ENCODE data around the gene MED26.

The MED26 gene

DNA sequence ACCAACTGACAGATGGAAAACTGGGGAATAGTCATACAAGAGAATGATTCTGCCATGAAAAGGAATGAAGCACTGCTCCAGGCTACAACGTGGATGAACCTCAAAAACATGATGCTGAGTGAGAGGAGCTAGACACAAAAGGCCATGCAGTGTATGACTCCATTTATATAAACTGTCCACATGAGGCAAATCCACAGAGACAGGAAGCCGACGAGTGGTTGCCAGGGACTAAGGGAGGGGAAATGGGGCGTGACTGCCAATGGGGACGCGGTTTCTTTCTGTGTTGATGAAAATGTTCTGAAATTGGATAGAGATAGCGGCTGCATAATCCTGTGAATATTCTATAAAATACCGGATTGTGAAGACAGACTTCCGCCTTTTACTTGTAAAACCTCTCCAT, 21.7 kb upstream of the MED26 start:
- peak in 1 of 2 donors; percentile 18 for DNase-seq

DNA sequence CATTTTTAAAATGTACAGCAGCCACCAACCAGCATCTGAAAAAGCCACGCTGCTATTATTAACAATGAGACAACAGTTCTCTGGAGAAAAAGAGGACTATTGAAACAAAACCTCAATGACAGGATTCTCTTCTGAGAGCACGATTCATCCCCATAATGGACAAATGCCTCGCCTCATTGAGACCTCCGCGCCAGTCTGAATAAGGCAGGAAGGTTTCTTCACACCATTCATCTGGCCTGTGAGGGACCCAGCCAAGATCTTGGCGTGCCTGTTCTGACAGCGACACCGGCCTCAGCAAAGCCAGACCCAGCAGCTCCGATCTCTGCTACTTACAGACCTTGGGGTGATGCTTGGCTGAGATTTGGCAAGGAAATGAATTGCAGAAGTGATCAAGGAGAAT, 17.1 kb upstream of the MED26 start:
- no peak for DNase-seq

DNA sequence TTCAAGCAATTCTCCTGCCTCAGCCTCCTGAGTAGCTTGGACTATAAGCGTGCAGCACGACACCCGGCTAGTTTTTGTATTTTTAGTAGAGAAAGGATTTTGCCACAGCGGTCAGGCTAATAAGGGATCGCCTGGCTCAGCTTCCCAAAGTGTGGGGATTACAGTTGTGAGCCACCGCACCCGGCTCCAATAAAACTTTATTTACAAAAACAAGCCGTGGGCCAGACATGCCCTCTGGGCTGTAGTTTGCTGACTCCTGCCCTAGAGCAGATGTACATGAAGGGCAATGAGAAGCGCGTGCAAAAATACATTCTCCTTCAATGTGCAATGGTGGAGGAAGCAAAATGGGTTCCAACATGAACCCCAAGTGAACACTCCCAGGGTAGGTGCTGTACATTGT, 13.7 kb upstream of the MED26 start:
- no peak for DNase-seq

DNA sequence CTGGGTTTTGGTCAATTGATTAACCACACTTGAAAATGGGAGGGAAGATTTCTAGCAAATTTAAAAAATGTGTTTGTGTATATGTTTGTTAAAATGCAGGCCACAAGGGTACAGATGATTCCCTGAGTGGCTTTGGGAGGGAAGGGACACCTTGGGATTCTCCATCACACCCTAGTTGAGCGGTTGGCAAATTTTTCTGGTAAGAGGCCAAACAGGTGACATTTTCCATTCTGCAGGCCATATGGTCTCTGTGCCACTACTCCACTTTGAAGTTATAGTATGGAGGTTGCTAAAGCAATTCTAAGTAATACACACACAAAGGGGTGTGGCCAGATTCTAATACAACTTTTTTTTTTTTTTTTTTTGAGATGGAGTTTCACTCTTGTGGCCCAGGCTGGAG, 12.9 kb upstream of the MED26 start:
- DNase-seq: no peak

DNA sequence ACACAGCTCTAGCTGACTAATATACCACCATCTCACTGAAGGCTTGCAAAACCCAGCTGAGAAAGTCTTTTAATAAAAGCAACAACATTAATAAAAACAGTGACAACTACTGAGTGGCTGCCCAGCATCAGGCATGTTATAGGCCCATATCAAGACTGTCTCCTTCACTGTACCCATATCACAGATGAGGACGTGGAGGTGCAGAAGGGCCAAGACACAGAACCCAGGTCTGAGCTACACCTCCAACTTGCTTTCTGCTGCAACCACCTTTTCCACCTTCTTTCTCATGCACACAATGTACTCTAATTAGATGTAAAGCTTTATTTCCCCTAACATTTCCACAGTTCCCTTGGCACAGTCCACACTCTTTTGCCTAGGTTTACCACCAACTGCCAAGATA, 10.7 kb upstream of the MED26 start:
- no peak for DNase-seq

DNA sequence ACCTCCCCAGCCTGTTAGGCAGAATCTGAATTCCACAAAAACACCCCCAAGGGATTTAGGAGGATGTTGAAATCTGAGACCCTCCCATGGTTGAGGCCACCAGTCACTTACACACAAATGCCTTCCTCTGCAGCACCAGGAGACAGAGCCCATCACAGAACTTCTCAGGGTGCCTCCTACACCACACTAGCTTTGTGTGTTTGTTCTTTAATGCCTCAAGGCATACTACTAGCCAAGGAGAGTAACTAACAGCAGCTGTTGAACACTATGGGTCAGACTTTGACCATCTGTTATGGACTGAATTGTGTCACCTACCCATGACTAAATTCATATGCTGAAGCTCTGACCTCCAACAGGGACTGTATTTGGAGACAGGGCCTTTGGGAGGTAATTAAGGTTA, 9.5 kb upstream of the MED26 start:
- DNase-seq: no peak

DNA sequence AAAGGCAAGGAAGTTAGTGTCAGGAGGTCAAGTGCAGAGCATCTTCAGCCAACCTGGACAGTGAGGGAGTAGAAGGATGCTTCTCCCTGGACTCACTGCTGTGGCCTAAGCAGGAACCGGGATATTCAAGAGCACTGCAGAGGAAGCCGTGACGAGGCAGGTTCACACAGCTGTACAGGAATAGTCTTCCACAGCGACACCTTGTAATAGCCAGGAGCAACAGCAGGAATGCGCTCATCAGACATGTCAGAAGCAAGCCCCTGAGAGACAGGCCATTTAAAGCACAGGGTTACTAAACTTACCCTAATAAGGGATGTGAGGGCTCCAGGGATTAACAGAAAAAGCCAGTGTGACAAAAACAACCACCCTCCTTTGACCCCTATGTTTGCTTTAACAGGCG, 3.5 kb upstream of the MED26 start:
- no peak for DNase-seq

DNA sequence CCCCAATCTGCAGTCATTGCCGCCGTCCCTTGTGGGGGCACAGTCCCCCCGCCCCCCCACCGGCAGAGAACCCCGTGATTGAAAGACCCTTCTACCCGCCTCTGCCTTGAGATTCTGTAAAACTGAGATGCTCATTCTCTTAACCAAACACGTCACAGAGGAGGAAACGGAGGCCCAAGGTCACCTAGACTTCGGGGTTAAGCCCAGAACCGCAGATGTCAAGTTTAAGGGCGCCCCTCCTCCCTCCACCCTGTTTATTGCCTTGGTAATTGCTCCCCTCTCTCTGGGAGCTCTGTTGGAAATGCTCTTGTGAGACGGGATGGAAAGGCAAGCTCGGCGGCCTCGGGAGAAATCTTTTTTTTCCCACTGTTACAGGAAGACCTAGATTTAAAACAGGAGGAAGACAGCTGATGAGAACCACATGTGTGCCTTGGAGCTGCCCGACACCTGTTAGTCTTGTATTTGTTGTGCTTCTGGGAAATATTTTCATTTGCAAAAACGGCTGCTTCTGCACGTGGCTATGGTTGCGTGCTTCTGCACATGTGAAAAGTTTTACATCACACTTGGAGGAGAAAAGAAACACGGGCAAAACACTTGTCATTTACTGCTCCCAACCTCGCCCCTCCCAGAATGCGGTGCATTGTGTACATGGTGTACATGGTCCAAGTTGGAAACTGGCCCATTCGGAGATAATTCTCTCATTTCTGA, 1.1 kb upstream of the MED26 start:
- peak in 1 of 2 donors; percentile 12 for DNase-seq

DNA sequence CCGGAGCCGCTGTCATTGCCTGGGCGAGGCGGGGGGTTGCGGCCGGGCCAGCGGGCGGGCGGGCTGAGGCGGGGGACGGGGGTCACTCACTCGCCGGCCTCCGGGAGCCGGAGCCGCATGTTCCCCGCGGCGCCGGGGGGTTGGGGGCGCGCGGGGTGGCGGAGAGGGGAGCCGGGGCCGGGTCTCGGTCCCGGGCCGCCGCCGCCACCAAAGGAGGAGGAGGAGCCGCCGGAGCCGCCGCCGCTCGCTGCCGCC, 149 bp downstream of the MED26 start:
- no peak for DNase-seq

DNA sequence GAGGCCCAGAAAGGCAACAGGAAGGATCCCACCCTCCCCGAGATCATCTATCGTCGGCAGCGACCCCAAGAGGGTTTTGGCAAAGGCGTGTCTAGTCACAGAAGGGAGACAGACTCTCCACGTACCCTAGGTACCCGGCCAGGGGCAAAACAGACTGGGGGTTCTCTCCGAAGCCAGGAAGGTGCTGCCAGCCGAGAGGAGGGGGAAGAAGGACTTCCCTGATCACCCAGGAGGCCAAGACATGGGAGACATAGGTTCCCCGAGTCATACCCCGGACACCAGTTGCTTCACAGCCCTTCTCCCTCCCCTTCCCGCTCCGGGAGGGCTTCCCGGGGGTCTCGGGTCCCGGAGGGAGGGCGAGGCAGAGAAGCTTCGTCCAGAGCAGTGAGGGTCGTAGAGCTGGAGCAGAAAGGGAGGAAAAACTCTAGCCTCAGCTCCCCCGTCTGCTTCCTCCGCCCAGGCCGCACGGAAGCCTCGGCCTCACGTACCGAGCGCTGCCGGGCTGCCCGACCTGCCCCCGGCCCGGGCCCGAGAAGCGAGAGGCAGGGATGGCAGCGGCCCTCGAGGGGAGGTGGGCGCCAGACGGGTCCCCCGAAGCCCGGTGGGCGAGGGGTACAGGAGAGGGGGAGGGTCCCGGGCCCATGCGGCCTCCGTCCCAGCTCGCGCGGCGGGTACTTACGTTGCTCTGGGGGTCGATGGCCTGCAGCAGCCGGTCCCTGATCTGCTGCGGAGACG, 644 bp downstream of the MED26 start:
- peak in 1 of 2 donors; percentile 16 for DNase-seq

DNA sequence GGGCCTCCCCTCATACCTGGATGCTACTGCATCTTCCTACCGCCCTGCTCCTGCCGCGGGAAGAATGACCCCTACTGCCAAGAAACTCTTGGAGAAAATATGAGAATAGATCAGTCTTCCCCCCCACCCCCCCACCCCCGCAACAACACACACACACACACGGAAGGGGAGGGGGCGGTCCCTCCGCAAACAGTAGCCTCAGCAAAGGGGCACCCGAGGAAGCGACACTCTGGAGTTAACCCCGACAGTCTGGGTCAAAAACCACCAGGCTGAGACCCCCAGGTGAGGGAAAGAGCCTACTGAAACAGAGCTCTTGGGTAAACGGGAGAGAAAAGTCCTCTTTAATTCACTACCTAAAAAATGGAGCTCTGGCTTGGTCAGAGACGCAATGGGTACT, 1.2 kb downstream of the MED26 start:
- DNase-seq: no peak

DNA sequence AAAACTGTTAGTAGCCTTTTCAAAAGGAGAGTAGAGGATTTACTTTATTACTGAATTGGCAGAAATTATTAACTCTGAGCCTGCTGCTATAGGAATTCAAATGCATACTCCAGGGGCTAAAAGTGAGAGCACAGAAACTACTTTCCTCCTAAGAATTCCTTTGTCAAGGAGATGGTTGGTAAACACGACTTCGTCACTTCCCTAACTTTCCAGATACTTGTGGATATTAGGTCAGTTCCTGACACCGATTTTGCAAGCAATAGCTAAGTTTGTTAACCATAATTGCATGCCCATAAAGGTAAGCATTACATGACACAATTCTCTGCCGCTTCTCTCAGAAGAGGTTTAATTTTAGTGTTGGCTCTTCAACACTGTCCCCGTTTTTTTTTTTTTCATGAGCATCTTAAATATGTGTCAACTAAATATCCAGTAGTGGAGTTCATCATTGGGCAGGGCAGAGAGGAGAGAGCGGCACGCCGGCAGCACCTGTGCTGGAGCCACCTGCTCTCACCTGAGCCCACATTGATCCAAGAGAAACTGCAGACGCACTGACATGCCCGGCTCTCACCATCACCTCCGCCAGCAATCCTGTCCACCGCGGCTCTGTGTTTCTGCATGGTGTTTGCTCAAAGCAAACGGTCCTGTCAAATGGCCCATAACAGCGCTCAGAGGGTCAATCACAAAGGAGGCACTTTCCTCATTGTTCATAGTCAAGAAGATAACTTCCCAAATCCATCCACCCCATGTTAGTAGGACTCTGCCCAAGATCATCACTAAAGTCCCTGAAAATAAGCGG, 2.6 kb downstream of the MED26 start:
- no peak for DNase-seq

DNA sequence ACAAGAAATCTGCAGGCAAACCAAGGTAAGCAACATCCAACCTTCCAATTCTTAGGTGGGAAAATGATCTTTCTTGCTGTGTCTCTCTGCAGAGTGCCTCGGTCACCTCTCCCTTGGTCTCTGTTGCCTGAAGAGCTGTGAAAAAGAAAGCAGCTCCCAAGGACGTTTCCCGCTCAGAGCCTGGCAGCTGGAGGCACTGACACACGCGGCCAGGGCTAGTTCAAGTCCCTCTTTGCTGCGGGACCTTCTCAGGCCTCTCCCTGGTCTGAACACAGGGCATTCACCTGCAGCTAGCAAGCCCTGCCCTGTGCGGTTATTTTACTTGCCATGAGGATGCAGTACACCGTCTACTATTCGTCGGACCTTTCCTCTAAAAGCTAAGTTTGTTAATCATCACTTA, 3.8 kb downstream of the MED26 start:
- DNase-seq: no peak

DNA sequence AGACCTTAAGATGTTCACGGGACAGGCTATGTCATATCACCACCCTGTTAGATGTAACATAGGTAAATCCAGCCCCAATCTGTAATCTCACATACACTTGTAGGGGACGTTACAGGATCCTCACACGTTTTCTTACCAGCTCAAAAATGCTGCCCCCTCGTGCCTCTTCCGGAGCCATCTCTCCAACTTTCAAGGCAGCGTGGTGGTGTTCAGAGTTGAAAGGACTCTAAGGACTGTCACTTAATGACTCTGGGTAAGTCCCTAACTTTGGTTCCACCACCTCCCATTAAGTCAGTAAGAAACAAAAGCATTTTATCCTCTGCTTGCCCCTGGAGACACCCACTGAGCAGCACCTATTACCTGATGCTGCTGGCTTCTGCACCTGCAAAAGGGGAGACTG, 4.4 kb downstream of the MED26 start:
- DNase-seq: no peak

DNA sequence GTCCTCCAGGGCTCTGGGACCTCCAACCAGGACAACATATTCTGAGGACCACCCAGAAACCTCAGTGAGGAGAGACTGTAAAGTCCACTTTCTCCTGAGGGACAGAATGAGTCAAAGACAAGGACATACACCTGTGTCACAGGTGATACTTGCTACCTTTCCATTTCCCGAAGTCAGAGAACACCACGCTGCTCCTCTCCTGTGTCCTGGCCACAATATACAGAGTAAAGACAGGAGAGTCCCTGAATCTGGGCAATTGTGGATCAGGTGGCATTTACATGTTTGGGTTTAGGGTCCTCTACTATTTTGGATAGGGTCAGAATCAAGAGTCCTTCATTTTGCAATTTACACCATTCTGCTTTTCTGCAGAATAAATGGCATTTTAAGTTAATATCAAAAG, 4.9 kb downstream of the MED26 start:
- DNase-seq: no peak

DNA sequence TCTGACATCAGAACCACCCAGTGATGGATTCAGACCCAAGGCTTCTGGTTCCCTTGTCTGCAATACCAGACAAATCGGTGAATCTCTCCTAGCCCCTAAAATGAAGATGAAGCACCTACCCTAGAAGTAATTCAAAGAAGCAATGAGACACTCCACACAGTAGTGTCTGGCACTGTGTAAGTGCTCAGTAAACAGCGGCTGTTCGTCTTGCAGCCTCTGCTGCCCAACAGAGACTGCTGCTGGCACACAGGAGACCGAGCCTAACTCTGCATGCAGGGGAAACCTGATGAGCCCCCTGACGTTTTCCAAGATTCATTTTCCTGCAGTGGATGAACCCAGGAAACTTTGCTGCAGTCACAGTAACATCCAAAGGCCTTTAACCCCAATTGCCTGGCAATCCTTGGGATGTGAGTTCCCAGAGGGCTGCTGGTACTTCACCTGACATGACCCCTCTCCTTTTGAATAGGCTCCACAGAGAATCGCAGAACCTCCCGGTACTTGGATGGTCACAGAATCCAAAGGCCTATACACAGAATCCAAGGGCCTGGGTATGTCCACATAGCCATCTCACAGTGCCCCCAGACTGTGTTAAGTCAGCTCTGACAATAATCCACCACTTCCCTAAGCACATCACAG, 6.7 kb downstream of the MED26 start:
- no peak for DNase-seq

DNA sequence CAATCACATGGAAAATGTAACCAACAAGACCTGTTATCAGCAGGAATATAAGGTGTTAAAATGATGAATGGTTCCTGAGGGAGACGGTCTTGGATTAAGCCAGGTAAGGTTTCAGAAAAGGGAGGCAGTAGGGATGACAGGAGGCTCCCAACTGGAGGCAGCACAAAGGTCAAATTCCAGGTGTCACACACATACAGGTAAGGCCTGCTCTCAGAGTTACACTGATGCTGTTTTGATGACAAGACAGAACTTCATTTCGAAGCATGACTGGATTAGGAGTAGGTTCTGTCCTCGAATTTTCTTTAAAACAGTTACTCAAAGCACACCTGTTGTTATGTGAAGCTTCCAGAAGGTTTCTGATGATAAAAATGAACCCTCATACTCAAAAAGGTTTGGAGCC, 7.4 kb downstream of the MED26 start:
- no peak for DNase-seq

DNA sequence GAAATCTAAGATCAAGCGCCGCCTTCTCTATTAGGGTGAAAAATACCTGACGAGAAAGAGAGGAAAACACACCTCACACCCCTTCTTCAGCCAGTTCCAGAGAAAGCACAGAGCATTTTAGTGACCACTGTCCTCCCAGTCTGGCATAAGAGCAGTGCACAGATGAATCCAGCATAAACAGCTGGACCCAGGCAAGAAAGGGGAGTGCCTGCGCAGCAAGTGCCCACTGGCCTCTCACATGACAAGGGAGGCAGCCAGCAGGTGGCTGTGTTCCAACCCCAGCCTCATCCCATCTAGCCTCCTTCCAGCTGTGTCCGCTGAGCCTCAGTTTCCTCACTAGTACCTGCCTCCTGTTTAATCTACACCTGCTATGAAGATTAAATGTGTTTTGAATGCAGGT, 8.0 kb downstream of the MED26 start:
- DNase-seq: no peak

DNA sequence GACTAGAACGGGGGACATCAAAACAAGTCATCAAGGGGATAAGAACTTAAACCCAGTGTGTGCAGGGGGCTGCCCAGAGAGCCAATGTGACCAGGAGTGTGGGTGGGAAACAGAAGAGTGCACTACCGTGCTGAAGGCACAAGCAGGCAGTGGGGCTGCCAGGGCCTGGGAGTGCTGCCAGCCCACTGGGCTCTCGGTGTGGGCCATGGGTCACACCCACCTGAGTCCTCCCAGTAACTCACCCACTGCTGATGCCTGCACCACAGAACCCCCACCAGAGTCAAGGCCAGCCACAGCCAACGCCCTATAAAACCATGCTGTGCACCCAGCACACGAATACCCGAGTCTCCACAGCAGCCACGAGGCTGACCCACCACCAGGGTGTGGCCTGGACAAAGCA, 8.5 kb downstream of the MED26 start:
- no peak for DNase-seq

DNA sequence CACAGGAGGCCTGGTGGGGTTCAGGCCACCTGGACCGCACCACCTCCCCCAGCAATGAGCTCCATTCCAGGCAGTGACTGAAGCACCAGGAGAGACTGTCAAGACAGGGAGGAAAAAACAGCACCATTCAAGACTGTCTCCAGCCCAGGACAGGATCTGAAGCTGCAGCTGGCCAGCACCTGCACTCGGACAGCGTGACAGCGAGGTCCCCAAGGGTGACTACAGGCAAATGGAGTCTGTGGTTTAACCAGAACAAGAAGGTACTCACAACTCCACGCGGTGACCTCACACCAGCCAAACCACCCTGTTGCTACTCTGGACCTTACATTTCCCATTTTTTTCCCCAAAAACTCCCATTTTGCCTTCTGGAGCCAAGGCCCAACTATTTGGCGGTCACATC, 9.8 kb downstream of the MED26 start:
- no peak for DNase-seq

DNA sequence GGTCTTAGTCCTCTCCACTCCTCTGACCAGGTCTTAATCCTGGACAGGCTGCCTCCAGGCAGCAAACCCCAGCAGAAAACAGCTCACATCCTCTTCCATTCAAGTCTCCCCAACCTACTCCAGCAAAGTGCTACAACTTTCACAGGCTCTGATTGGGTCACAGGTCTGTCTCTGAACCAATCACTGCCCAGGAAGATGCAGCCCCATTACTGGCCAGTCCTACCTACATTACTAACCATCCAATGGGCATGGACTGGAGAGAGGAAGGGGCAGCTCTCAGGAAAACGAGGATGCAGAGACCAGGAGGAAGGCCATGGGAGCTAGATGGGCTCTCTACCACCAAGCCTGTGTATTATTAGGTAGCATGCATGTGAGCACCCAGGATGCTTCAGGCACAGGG, 12.2 kb downstream of the MED26 start:
- DNase-seq: peak in 1 of 2 donors; percentile 8

DNA sequence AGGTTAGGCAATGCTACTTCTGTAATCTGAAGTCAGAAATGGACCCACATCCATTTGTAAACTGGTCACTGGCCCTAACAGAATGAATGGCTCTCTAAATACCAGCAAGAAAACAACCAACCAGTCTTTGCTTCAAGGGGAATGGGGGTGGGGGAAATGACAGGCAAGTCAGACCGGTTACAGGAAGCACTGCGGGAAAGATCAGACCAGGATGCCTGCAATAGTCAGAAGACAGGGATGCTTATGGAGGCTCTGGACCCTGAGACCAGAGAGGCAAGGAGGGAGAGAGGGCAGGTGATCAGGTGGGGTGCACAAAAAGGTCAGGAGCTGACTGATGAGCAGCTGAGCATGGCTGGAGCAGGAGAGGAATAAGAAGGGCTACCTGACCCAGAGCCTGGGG, 13.1 kb downstream of the MED26 start:
- DNase-seq: no peak

DNA sequence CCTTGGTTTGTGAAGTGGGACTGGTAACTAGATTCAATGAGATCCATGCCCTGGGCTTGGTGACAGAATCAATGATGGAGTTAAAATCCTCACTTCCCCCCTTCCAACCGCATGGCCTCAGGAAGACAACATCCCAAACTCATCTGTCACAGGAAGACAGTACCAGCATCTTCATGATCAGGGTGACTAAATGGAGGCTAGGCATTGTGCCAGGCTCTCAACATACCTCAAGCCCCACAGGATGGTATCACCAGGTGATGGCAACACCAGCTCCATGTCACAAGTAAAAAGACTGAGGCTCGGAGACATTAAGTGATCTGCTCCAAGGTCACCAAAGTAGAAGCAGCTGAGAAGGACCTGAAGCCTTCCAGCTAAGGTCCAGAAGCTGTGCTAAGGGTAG, 14.2 kb downstream of the MED26 start:
- no peak for DNase-seq

DNA sequence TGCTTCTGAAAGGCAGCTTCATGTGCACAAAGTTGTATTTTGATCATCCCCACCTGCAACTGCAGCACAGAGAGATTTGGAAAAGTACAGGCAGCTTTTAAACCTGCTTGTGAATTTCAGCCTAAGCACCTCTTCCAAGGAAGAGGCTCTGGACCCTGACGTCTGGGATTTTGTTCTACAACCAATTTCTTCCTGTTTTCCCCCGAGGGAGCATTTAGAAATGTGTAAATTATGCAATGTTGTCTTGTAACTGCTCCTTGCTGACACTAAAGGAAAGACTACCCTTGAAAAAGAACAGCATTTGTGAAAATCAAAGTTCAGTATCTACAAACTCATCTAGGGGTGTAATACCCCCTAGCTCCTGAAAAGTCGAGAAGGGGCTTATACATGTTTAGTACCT, 15.4 kb downstream of the MED26 start:
- peak; percentile 40 to 62 for DNase-seq

All from inflammatory macrophage (primary cell).